GM18951 (cell line): ENCODE data around the gene CSF1.

ENCODE experiments used
- POLR2A ChIP-seq: IDR thresholded peaks from 4 replicates; pipeline ENCODE4 v1.6.1; 2011; ENCODE audit warnings: mild to moderate bottlenecking; ENCODE audit not compliant: insufficient read length, insufficient read depth; ENCODE audit errors: extremely low read depth
- in situ Hi-C: fragments of 300-500 bp; cut with MboI; formaldehyde crosslinking; loops from one replicate; pipeline ENCODE4 v1.12.0; 2022; ENCODE audit warnings: low sequenced_read_pairs, mixed read lengths, inconsistent platforms; ENCODE audit not compliant: unreplicated experiment

CSF1 gene

DNA sequence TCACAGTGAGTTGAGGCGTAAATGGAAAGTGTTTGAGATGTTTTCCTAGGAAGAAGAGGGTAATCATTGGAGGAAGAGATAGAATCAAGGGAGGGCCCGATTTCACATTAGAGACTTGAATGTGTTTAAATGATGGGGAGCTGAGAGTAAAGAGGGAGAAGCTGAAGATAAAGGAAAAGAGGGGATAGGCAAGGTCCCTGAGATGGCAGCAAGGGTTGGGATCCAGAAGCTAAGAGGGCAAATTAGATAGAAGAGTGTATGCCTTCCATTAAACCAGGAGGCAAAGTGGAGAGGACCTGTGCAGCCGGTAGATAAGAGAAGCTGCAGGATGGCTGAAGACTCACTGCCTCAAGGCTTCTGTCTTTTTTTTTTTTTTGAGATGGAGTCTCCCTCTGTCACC, 21.6 kb upstream of the CSF1 start:
- no peak for TF ChIP-seq POLR2A
- in situ Hi-C loops: no loop called here

DNA sequence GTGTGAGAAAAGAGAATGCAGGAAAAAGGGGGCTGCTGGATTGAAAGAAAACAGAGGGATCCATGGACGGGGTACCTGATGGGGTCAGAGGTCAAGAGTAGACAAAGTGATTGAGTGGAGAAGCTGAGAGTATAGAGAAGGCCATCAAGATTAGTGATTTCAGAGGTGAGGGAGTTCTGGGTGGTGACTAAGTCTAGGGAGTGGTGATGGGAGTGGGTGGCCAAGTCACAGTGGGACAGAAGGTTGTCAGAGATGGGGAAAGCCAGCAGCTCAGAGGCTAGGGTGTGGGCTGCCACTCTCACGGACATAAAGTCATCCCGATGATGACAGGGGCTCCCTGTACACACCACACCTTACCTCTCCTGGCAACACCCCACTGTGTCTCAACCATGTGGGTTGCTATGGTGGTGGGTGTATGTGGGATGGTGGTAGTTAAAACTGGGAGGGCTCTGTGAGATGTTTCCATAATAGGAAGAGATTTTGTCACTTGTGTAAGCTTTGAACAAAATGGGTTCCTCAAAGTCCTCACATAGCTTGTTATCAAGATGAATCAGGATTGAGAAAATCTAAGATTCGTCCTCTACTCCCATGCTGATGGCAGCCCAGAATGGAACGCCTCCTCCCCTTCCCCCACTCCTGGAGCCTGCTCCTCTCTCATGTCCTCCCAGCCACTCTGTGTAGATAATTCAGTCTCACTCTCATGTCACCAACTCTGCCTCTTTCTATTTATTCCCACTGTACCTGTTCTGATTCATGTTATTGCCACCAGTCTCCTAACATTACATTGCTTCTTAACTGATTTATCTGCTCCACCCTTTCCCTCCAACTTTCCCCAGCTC, 20.3 kb upstream of the CSF1 start:
- TF ChIP-seq POLR2A: no peak
- in situ Hi-C loops: no loop called here

DNA sequence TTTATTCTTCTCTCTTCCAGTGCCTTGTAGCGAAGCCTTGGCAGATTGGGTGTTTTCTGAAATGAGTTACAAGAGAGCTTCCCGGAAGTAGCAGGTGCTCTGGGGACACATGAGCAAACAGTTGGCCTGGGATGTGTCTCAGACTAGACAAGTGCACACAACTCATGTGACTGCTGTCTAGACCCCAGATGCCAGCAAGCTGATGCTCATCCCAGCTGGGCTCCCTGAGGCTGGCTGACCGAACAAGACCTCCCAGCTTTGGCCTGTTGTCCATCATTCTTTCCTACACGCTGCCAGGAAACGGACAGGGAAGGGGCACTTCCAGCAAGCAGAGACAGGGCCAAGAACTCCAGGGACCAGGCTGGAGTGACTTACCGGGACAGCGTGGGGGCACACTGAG, 18.7 kb upstream of the CSF1 start:
- in situ Hi-C loops: no loop called here

DNA sequence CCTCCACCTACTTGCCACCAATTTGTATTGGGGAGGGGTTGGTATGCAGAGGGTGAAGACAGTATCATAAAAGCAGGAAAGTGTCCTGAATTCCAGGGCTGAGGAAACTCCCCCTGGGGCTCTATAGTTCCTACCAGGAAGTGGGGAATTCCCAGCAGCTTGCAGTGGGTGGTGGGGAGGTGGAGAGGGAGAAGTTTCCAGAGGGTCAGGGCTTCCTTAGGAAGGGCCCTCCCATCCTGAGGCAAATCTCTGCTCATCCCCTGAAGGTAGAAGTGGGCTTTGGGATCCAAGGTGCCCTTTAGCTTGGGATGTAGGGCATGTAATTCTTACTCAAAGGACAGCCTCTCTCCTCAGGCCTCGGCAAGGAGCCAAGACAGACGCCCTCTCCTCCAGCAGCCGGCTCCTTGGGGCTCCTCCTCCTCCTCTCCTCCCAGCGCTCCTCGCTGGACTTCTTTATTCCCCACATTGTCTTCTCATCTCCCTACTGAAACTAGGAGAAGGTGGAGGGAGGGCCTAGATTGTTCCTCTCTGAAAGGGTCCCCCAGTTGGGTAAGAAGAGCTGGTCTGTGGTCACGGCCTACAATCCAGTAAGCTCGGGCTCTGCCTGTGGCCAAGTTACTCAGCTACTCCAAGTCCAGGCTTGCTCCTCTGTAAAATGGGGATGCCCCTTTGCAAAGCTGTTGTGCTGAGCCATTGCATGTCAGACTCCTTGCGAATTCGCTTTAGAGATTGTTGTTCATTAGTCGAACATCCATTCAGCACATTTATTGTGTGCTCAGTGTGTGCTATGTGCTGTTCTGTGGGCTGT, 17.9 kb upstream of the CSF1 start:
- in situ Hi-C loops: no loop called here
- TF ChIP-seq POLR2A: no peak

More for the DNA sequence above, 18.7 kb upstream of the CSF1 start:
- TF ChIP-seq POLR2A: no peak

DNA sequence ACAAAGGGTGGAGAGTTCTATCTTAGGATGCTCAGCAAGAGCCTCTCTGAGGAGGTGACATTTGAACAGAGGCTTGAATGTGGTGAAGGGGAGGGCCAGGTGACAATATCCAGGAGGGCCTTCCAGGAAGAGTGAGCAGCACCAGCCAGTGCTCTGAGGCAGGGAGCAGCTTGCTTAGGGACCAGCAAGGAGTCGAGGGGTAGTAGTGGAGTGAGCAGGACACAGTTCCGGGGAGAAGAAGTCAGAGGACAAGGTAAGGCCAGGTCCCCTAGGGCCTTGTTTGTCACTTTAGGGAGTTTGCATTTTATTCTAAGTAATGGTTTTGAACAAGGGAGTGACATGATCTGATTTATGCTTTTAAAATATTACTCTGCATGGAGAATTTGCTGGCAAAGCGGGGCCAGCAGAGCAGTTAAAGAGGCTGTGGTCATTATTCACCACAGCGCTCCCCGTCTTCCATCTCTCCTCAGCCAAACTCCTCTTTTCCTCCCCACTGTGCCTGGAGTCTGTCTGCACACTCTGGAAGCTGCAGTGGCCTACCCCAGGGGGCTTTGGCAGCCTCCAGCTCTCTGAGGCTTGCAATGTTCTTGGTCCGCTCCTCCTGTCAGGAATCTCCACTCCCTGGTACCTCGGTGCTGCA, 17.0 kb upstream of the CSF1 start:
- no peak for TF ChIP-seq POLR2A
- in situ Hi-C loops: no loop called here

DNA sequence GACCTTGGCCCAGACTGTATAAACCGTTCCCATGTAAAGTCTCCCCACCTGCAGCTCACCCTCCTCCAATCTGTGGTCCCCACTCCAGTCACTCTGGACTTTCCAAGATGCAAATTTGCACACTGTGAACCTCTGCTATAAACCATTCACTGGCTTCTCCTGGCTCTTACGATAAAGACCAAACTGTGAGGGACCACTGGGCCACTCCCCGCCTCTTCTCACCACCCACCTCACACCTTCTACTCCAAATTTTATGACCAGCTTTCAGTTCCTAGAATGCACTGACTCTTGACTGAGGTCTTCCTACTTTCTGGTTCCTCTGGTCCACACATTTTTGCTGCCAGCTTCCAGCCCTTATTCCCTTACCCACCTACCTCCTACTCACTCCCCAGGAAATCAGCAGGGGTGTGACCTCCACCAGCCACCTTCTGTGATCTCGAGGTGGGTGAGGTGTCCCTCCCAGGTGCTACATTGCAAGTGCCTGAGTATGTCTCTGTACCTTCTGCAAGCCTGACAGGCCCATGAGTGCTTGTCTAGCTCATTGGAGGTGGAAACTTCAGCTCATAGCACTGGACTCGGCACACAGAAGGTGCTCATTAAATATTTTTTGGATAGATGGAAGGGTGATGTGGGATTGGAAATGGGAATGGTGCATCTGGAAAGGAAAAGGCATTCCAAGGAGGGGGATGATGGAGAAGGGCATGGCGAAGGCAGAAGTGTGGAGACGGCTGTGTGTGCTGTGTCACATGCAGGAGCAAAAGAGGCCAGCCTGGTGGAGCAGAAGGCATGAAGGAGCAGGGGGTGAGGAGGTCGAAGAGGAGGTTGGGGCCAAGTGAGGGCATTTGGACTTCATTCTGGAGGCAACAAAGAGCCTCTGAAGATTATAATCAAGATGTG, 15.6 kb upstream of the CSF1 start:
- in situ Hi-C loops: no loop called here
- no peak for TF ChIP-seq POLR2A

DNA sequence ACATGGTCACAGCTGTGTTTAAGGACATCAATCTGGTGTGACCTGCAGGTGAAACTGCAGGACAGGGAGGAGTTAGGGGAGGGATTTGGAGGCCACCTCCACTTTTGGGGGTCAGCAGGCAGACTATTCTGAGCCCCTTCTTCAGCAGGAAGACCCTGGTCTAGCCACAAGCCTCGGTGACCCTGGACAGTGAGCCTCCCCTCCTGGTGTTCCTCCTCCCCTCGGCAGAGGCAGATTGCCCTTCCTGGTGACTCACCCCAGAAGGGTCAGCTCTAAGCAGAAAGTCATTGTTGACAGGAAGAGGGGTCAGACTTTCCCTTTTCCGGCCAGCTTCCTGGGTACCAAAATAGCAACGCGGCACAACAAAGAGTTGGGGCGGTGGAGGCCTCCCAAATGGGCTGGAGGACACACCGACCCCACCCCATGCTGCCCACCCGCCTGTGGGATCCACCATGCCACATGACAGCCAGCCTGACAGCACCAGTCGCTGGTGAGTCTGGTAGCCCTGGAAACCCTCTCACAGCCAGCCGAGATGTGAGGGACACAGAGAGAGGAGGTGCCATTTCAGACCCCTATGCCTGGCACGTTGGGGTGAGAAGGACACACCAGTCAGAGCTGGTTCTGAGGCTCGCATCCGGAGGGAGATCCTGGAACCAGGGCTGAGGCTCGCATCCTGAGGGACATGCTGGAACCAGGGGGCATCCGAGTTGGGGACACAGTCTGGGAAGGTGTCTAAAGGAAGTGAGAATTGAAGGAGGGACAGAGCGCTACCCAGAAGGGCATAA, 14.7 kb upstream of the CSF1 start:
- in situ Hi-C loops: no loop called here
- TF ChIP-seq POLR2A: no peak

DNA sequence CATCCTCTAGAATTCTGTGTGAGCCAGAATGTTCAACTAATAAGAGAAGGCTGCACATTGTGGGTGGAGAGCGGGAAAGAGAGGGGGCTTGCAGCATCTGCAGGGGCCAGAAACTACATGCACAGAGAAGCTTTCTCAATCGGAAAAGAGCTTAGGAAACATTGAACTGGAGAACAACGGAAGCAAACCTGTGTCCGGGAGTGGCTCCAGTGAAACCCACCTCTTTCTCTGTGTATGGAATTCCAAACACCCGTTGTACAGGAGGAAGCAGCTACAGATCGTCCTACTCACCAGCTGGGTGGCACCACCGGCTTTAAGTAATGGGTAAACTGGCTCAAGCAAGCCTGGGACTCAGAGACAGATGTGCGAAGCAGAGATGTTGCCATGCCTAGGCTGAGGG, 14.0 kb upstream of the CSF1 start:
- in situ Hi-C loops: no loop called here

DNA sequence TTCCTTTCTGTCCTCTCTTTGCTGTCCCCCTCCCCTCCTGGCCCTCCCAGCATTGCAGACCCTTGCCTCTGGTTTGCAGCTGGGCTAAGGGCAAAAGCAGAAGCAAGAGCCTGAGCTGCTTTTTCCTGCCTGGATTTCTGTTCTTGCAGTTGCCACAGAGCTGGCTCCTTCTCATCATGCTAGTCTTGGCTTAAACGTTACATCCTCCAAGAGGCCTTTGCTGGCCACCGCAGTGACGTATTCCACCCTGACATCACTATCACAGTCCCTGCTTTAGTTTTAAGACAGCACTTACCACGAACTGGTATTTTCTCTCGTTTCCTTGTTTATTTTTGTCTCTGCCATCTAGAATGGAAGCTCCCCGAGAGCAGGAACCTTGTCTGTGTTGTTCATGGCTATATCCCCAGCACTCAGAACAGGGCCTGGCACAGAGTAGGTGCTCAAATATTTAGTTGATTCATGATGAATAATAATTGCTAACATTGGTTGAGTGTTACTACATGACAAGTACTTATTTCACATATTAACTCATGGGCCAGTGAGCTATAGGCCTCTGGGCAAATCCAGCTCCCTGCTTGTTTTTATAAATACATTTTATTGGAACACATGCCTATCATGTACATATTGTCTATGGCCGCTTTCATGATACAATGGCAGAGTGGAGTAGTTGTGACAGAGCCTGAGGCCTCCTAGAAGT, 13.2 kb upstream of the CSF1 start:
- TF ChIP-seq POLR2A: no peak
- in situ Hi-C loops: no loop called here

More for the DNA sequence above, 14.0 kb upstream of the CSF1 start:
- TF ChIP-seq POLR2A: no peak

DNA sequence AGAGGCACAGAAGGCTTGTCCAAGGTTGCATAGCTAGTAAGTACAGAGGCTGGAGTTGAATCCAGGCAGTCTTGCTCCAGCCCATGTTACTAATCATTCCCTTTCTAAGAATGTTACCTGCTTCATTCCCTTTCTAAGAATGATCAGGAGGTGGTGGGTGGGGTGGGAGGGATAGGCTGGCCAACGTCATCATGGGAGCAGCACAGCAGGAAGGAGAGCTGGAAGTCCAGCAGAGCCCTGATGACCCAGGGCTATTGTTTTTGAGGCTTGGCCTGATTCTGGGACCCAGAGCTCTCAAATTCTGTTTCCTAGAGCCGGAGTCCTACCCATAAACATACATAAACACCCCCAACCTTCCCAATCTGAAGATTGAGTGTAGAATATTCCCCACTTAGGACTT, 11.8 kb upstream of the CSF1 start:
- in situ Hi-C loops: no loop called here
- TF ChIP-seq POLR2A: no peak

DNA sequence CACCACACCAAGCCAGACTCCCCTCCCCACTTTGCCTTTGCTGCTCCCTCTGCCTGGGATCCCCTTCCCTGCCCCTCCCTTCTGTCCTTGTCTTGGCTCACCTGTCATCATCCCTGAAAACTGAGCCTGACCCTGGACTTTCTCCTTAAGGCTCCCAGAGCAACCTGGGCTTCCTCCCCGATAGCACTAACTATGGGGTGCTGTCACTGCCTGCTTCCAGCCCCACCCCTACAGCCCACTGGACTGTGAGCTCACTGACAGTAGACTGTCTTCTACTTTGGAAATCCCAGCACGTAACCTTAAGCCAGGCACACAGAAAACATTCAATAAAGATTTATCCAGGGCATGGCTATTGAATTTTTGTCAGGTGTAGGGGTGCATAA, 9.5 kb upstream of the CSF1 start:
- in situ Hi-C loops: no loop called here
- TF ChIP-seq POLR2A: no peak
